Amniotic stem cell (primary cell): ENCODE data around the gene CNTN2.

Experiments used
- DNase-seq: peaks from one replicate; lab custom pipeline; 2025; lab: John Stamatoyannopoulos, UW

CNTN2 gene

GRCh38 chr1:205056956-205057568 is 14.1 kb downstream of the CNTN2 start:
- no peak for DNase-seq

- DNase-seq, result no peak
These were observed 15.0 kb downstream of the CNTN2 start for GRCh38 chr1:205057808-205058575.

DNA sequence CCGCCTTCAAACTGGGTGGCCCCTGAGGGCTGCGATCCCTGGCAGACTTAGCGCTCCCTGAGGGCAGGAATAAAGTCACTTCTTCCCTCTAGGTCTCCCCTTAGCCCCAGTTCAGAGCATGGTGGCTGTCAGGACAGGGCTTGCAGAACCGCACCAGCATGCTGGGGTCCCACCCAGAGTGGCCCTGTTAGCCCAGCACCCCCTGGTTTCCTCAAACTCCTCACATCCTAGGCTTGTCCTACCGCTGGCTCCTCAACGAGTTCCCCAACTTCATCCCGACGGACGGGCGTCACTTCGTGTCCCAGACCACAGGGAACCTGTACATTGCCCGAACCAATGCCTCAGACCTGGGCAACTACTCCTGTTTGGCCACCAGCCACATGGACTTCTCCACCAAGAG is 15.8 kb downstream of the CNTN2 start:
- DNase-seq, result no peak

DNA sequence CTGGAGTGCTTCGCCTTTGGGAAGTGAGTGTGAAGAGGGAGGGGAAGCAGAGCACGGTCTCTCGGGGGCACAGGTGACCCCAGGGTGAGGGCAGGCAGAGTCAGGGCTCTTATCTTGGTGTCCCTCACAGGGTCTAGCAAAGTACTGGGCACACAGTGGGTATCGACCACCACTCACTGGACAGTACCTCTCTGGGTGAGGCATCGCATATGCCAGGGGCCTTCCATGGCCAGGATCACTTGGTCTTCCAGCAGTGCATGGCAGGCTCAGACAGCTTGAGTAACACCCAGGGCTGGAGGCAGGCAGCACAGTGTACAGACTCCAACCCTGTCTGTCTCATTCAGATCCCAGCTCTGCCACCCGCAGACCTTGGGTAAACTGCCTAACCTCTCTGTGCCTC is 16.6 kb downstream of the CNTN2 start:
- no peak for DNase-seq

GRCh38 chr1:205060746-205061145 is 17.7 kb downstream of the CNTN2 start:
- no peak for DNase-seq

DNA sequence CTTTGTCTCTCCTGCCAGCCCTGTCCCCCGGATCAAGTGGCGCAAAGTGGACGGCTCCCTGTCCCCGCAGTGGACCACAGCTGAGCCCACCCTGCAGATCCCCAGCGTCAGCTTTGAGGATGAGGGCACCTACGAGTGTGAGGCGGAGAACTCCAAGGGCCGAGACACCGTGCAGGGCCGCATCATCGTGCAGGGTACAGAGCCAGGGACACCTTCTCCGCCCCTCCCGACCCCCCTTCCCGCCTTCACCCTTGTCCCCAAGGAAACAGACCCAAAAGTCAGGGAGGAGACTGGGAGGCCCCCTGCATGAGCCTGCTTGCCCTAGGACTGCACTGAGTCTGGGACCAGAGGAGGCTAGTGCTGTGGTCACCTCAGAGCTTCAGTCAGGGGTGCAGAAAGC is 18.2 kb downstream of the CNTN2 start:
- no peak for DNase-seq

DNA sequence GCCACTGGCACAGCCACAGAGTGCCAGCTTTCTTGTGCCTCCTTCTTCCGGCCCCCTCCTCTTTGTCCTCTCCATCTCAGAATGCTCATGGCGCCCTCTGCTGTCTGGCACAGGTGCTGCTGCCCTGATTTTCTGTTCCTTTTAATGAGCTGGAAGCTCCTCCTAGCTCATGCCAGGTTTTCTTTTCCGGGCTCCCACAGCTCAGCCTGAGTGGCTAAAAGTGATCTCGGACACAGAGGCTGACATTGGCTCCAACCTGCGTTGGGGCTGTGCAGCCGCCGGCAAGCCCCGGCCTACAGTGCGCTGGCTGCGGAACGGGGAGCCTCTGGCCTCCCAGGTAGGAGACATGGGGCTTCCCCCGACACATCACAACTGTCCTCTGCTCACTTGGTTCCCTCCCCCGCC is 18.7 kb downstream of the CNTN2 start:
- DNase-seq, result peak; percentile 18

DNA sequence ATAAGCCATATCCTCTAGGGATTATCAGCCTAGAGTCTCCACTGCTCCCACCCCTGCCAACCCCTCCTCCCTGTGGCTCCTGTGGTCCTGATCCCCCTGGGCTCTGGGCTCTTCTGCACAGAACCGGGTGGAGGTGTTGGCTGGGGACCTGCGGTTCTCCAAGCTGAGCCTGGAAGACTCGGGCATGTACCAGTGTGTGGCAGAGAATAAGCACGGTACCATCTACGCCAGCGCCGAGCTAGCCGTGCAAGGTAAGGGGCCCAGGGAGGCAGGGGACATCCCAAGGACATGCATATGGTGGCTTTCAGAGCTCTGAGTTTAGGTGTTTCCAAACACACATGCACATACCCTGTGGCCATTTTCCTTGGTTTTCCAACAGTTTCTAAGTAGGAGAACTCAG is 19.3 kb downstream of the CNTN2 start:
- no peak for DNase-seq

- DNase-seq, result no peak
These were observed 19.9 kb downstream of the CNTN2 start for GRCh38 chr1:205062895-205063294.

DNA sequence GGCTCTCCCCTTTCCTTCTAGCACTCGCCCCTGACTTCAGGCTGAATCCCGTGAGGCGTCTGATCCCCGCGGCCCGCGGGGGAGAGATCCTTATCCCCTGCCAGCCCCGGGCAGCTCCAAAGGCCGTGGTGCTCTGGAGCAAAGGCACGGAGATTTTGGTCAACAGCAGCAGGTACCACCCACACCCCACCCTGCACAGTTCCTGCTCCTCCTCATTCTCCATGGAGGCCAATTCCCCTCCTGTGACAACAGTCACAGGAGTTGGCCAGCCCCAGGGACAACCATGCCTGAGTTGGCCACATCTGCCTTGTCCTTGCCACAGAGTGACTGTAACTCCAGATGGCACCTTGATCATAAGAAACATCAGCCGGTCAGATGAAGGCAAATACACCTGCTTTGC is 21.3 kb downstream of the CNTN2 start:
- DNase-seq, result no peak

GRCh38 chr1:205064741-205065316 is 21.8 kb downstream of the CNTN2 start:
- DNase-seq, result no peak

DNA sequence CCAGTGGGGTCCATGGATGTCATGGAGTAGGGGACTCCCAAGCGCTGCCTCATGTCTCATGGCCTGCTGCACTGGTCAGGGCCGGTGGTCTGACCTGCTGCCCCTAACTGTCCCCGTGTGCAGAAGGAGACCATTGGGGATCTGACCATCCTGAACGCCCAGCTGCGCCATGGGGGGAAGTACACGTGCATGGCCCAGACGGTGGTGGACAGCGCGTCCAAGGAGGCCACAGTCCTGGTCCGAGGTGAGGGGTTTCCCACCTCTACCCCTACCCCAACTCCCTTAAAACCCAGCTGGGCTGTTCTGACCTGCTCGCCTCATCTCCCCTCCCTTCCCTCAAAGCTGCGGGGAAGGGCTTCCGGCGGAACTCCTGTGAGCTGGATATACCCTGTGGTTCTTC is 22.7 kb downstream of the CNTN2 start:
- no peak for DNase-seq

GRCh38 chr1:205066141-205066818 is 23.3 kb downstream of the CNTN2 start:
- DNase-seq, result no peak

DNA sequence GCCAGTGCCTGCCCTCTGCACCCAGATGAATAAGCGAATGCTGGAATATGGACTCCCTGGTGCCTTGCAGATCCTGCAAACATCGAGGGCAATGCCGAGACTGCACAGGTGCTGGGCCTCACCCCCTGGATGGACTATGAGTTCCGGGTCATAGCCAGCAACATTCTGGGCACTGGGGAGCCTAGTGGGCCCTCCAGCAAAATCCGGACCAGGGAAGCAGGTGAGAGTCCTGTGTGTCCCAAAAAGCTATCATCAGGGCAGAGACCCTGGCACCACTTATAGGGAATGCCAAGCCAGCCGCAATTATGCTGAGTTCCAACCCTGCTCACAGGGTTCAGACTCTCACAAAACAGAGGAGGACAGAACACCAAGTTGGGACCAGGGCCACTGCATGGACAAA is 24.0 kb downstream of the CNTN2 start:
- DNase-seq, result no peak

DNA sequence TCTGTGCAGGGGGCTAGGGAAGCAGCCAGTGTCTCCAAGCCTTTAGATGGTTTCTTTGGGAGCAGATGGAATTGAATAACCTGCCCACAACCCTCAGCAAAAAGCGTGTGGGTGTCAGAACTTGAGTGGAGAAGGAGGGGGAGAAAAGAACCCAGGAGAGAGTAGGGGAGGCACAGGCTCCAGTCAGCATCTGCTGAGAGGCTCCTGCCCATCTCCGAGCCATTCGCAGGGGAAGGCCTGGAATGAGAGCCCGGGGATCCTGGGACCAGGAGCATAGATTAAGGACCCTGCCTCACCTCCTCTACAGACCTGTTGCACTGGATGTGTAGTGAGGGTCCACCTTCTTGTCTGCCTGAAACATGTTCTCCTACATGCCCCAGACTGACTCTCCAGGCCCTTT is 25.0 kb downstream of the CNTN2 start:
- DNase-seq, result no peak

DNA sequence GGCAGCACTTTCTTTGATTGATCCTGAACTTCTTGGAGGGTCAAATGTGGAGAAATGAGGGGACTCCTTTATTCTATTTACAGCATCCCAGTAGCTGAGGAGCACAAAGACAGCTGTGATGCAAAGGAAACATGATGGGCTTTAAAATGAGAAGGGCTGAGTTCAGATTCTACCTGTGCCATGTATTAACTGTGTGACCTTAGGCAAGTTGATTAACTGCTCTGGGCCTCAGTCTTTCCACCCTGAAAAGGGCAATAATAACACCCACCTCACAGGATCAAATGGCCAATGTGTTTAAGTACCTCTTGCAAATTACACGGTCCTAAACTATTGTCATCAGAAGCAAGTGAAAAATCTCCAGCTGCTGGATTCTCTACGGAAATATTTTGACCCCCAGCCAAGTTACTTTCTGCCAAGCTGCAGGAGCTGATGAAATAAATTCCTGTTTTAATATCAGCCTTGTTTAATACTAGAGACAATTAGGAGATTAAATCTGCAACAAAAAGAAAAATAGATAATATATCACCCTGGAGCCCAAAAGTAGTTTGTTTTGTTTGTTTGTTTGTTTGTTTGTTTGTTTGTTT is 25.5 kb downstream of the CNTN2 start:
- DNase-seq, result no peak

DNA sequence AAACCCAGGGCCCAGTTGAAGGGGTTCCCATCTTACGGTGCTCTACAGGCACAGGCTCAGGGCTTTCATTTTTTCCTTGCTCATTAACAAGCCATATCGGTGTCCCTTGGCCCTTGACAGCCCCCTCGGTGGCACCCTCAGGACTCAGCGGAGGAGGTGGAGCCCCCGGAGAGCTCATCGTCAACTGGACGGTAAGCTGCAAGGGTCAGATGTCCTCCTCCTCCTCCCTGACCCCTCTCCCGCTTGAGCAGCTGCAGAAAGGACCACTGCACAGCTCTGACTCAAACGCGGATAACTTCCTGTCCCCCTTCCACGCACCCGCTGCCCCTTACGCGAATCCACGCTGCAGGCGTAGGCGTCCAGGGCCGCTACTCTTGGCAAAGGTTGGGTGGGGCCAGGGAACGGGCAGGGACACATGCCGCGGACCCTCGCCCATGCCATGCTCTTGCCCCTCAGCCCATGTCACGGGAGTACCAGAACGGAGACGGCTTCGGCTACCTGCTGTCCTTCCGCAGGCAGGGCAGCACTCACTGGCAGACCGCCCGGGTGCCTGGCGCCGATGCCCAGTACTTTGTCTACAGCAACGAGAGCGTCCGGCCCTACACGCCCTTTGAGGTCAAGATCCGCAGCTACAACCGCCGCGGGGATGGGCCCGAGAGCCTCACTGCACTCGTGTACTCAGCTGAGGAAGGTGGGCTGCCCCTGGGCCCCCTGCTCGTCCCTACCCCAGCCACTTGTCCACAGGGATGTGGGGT is 26.5 kb downstream of the CNTN2 start:
- DNase-seq, result no peak

GRCh38 chr1:205071028-205071409 is 28.0 kb downstream of the CNTN2 start:
- DNase-seq, result no peak

GRCh38 chr1:205071801-205072200 is 28.8 kb downstream of the CNTN2 start:
- no peak for DNase-seq

GRCh38 chr1:205072286-205072685 is 29.3 kb downstream of the CNTN2 start:
- DNase-seq, result no peak

DNA sequence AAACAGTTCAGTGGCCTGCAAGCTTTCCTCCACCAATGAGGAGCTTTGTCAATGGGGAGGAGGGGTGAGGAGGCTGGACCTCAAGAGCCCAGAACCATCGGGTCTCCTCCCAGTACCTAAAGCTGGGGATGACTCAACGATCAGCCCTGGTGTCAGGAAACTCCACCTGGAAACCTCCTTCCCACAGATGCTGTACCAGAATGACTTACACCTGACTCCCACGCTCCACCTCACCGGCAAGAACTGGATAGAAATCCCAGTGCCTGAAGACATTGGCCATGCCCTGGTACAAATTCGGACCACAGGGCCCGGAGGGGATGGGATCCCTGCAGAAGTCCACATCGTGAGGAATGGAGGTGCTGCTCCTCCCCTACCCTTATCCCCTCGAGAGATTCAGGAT is 29.9 kb downstream of the CNTN2 start:
- no peak for DNase-seq

DNA sequence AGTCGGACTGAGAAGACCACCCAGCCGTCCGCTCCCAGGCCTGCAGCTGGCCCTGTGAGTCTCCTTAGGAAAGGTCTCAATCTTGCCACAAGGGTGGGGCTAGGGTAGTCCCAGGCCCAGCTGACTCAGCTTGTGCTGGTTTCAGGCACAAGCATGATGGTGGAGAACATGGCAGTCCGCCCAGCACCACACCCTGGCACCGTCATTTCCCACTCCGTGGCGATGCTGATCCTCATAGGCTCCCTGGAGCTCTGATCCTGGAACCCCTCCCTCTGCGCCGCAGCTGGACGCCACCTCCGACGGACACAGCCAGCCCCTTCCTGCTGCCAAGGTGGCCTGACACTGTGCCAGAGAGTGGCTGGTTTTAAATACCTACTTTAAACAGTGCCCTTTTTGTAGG is 30.5 kb downstream of the CNTN2 start:
- DNase-seq, result no peak
